Stimulated activated CD8-positive, alpha-beta memory T cell treated with anti-CD3 and anti-CD28 coated beads, Interleukin-4, amount 100 ng/mL, for 48 hours (primary cell): ENCODE data around the gene PCDHB1.
A peak's percentile ranks its signal among the peaks of the same experiment; 100 is the strongest.
"Not testable (repeated sequence)": the region's sequence is repeated elsewhere in the genome, so short reads cannot be mapped to it uniquely, and the experiment has no call there.

ENCODE experiments used
- DNase-seq: peaks from one replicate; pipeline ENCODE4 v3.0.0-alpha.2; 2020

The PCDHB1 gene

DNA sequence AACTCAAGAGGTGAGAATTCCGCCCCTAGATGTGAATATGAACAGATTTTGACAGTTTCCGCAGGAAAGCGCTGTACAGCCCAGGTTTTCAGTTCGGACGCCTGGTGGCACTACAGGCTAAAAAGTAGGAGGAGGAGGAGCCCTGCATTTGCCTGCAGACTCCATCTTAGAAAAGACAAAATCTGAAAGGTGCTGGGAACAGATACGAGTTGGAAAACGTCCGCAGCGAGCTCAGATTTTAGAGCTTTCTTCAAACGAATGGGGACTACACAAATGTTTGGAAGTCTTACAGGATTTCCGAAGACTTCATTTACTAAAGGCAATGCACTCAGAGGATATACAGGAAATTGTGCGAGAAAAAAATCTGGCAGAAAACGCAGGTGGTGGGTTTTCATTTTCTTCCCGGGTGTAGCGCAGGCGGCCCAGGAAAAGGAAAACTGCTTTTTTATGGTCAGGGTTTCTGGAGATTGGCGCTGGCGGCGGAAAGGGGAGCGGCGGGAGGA is 33.4 kb downstream of the PCDHB1 start:
- DNase-seq, result peak; percentile 41

DNA sequence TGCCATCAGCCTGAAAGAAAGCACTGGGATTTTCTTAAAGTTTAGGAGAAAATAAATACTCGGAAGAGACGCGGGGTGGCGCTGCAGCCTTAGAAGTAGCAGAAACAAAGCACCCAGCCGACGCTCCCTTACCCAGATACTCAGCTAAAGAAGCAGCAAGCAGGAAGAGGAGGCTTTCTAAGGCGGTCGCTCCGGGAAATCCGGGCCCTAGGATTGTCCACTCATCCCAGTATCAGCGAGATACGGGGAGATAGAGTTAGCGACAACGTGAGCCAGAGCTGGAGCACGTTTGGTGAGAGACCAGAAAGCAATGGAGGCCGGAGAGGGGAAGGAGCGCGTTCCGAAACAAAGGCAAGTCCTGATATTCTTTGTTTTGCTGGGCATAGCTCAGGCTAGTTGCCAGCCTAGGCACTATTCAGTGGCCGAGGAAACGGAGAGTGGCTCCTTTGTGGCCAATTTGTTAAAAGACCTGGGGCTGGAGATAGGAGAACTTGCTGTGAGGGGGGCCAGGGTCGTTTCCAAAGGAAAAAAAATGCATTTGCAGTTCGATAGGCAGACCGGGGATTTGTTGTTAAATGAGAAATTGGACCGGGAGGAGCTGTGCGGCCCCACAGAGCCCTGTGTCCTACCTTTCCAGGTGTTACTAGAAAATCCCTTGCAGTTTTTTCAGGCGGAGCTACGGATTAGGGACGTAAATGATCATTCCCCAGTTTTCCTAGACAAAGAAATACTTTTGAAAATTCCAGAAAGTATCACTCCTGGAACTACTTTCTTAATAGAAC is 43.5 kb downstream of the PCDHB1 start, which contains the start of gene PCDHB2:
TSS of gene PCDHB2 (plus strand) at position 135 of the 782 bp plus-strand sequence. CDS start at position 311, 176 bp downstream.
- DNase-seq, result no peak

DNA sequence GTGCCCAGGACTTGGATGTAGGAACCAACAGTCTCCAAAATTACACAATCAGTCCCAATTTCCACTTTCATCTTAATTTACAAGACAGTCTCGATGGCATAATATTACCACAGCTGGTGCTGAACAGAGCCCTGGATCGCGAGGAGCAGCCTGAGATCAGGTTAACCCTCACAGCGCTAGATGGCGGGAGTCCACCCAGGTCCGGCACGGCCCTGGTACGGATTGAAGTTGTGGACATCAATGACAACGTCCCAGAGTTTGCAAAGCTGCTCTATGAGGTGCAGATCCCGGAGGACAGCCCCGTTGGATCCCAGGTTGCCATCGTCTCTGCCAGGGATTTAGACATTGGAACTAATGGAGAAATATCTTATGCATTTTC is 44.1 kb downstream of the PCDHB1 start:
- DNase-seq, result no peak

DNA sequence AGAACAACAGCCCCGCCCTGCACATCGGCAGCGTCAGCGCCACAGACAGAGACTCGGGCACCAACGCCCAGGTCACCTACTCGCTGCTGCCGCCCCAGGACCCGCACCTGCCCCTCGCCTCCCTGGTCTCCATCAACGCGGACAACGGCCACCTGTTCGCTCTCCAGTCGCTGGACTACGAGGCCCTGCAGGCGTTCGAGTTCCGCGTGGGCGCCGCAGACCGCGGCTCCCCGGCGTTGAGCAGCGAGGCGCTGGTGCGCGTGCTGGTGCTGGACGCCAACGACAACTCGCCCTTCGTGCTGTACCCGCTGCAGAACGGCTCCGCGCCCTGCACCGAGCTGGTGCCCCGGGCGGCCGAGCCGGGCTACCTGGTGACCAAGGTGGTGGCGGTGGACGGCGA is 45.0 kb downstream of the PCDHB1 start:
- not testable (repeated sequence) for DNase-seq

DNA sequence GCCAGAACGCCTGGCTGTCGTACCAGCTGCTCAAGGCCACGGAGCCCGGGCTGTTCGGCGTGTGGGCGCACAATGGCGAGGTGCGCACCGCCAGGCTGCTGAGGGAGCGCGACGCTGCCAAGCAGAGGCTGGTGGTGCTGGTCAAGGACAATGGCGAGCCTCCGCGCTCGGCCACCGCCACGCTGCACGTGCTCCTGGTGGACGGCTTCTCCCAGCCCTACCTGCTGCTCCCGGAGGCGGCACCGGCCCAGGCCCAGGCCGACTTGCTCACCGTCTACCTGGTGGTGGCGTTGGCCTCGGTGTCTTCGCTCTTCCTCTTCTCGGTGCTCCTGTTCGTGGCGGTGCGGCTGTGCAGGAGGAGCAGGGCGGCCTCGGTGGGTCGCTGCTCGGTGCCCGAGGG is 45.4 kb downstream of the PCDHB1 start:
- DNase-seq, result not testable (repeated sequence)

DNA sequence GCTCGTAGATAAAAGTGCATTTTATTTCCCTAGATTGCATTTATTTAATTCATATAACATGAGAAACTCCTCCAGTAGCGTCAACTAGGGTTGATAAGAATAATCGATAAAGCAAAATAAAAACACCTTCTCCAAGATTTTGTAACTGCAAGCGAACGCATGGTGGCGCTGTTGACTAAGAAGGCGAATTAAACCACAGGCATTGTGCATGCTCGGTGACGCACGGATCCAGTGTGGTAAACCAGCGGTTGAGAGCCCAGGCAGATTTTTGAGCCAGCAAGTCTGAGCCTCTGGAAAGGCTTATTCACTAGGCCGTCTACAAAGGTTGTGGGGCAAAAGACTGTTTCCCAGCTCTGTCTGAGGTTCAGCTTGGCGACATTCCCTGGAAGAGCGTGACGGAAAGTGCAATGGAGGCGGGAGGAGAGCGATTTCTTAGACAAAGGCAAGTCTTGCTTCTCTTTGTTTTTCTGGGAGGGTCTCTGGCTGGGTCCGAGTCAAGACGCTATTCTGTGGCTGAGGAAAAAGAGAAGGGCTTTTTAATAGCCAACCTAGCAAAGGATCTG is 49.1 kb downstream of the PCDHB1 start, which contains the start of gene PCDHB3:
TSS of gene PCDHB3 (plus strand) at position 231 of the 563 bp plus-strand sequence. CDS start at position 408, 177 bp downstream.
- DNase-seq, result peak; percentile 63

DNA sequence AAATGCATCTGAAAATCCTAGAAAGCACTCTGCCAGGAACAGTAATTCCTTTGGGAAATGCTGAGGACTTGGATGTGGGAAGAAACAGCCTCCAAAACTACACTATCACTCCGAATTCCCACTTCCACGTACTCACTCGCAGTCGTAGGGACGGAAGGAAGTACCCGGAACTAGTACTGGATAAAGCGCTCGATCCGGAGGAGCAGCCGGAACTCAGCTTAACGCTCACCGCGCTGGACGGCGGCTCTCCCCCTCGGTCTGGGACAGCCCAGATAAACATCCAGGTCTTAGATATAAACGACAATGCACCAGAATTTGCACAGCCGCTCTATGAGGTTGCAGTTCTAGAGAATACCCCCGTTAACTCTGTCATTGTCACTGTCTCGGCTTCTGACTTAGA is 49.9 kb downstream of the PCDHB1 start:
- DNase-seq, result no peak

DNA sequence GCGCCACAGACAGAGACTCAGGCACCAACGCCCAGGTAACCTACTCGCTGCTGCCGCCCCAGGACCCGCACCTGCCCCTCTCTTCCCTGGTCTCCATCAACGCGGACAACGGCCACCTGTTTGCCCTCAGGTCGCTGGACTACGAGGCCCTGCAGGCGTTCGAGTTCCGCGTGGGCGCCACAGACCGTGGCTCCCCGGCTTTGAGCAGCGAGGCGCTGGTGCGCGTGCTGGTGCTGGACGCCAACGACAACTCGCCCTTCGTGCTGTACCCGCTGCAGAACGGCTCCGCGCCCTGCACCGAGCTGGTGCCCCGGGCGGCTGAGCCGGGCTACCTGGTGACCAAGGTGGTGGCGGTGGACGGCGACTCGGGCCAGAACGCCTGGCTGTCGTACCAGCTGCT is 50.9 kb downstream of the PCDHB1 start:
- DNase-seq, result not testable (repeated sequence)

DNA sequence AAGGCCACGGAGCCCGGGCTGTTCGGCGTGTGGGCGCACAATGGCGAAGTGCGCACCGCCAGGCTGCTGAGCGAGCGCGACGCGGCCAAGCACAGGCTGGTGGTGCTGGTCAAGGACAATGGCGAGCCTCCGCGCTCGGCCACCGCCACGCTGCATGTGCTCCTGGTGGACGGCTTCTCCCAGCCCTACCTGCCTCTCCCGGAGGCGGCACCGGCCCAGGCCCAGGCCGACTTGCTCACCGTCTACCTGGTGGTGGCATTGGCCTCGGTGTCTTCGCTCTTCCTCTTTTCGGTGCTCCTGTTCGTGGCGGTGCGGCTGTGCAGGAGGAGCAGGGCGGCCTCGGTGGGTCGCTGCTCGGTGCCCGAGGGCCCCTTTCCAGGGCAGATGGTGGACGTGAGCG is 51.3 kb downstream of the PCDHB1 start:
- not testable (repeated sequence) for DNase-seq

DNA sequence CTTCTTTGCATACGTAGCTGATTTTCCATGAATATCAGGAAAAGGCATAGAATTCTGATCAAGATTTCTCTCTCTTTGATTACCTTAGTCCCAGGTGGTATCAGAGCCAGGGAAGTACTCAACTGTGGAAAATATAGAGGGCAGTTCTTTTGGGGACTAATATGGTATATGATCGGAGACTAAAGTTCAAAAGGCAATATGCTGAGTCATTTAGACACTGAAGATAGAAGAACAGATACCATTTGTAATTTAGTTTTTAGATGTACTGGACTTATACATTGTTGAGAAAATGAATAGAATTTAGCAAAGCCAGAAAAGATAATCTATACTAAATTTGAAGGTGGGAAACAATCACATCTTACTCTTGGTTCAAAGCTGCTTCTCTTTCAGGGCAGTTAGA is 54.2 kb downstream of the PCDHB1 start:
- no peak for DNase-seq
